CD14-positive monocyte (primary cell): ENCODE data around the gene TJAP1. TPM values are rescaled to one million over a fixed set of nuclear protein-coding genes. Genes with fewer than 3 reads are reported as not detected.

ENCODE experiments used
- DNase-seq, 3 donors: peaks; one replicate each; pipeline ENCODE4 v3.0.0-alpha.2; 2011 to 2022
- H2AFZ ChIP-seq: 2 replicates; pipeline ENCODE4 v1.6.0; 2012; ENCODE audit warnings: mild to moderate bottlenecking, low read depth, low read length, inconsistent platforms; ENCODE audit not compliant: insufficient read depth, poor library complexity, severe bottlenecking
- H3K27ac ChIP-seq, 2 donors: 1 replicate in 1 of 2; 2 replicates in 1 of 2; pipeline ENCODE4 v1.5.1; 2012 to 2013; ENCODE audit warnings: low read length in 2 of 2, control low read depth in 1 of 2, inconsistent platforms in 1 of 2, low read depth in 1 of 2, mild to moderate bottlenecking in 1 of 2
- H3K27me3 ChIP-seq, 2 donors: one replicate each; pipeline versions ENCODE4 v1.6.0 to v1.6.1; 2011 to 2013; ENCODE audit warnings: low read length in 2 of 2; ENCODE audit not compliant: control insufficient read depth in 2 of 2, insufficient read depth in 2 of 2
- H3K36me3 ChIP-seq, 2 donors: replicated peaks in 1 of 2; 1 replicate in 1 of 2; 2 replicates in 1 of 2; pipeline versions ENCODE4 v1.5.1 to v1.6.1; 2012 to 2013; ENCODE audit warnings: low read length in 2 of 2, control low read depth in 1 of 2, inconsistent platforms in 1 of 2, mild to moderate bottlenecking in 1 of 2; ENCODE audit not compliant: insufficient read depth in 2 of 2, control insufficient read depth in 1 of 2
- H3K4me1 ChIP-seq, 2 donors: 1 replicate in 1 of 2; 2 replicates in 1 of 2; pipeline versions ENCODE4 v1.5.1 to v1.6.1; 2012 to 2013; ENCODE audit warnings: low read length in 2 of 2, control low read depth in 1 of 2, inconsistent platforms in 1 of 2, mild to moderate bottlenecking in 1 of 2, moderate library complexity in 1 of 2; ENCODE audit not compliant: insufficient read depth in 2 of 2, control insufficient read depth in 1 of 2
- H3K4me2 ChIP-seq: replicated peaks from 2 replicates; pipeline ENCODE3; 2012; ENCODE audit warnings: low read length, moderate library complexity, mild to moderate bottlenecking; ENCODE audit not compliant: poor library complexity, severe bottlenecking; ENCODE audit errors: extremely low read depth
- H3K4me3 ChIP-seq, 3 experiments: fragments of 200-600 bp in 1 of 3; sonication (generic) in 1 of 3; replicated peaks in 1 of 3; 1 replicate in 2 of 3; 2 replicates in 1 of 3; pipeline ENCODE4 v1.5.1; 2011 to 2013; ENCODE audit warnings: low read length in 3 of 3, mild to moderate bottlenecking in 3 of 3, control low read depth in 2 of 3, low read depth in 2 of 3, inconsistent platforms in 1 of 3, moderate library complexity in 1 of 3
- H3K79me2 ChIP-seq: 2 replicates; pipeline ENCODE4 v1.6.0; 2012; ENCODE audit warnings: mild to moderate bottlenecking, control low read depth, inconsistent platforms, low read length, moderate library complexity; ENCODE audit not compliant: insufficient read depth
- H3K9ac ChIP-seq: 2 replicates; pipeline ENCODE4 v1.6.0; 2017; ENCODE audit warnings: low read length, mild to moderate bottlenecking; ENCODE audit not compliant: insufficient read depth, poor library complexity, severe bottlenecking
- H3K9me3 ChIP-seq, 2 donors: replicated peaks in 1 of 2; 1 replicate in 1 of 2; 2 replicates in 1 of 2; pipeline versions ENCODE4 v1.5.1 to v1.6.1; 2012 to 2013; ENCODE audit warnings: low read length in 2 of 2, control low read depth in 1 of 2; ENCODE audit not compliant: control insufficient read depth in 1 of 2, insufficient read depth in 1 of 2
- H4K20me1 ChIP-seq: 2 replicates; pipeline ENCODE4 v1.6.0; 2012; ENCODE audit warnings: mild to moderate bottlenecking, low read length, control low read depth, moderate library complexity; ENCODE audit not compliant: insufficient read depth
- H3K27ac Mint-ChIP-seq, 7 donors: one replicate each; pipeline ENCODE4 v1.8.0; 2020; ENCODE audit warnings: mild to moderate bottlenecking in 7 of 7, mixed read lengths in 7 of 7, moderate library complexity in 6 of 7, inconsistent platforms in 2 of 7
- H3K27me3 Mint-ChIP-seq, 3 donors: one replicate each; pipeline ENCODE4 v1.8.0; 2021 to 2022; ENCODE audit warnings: low read depth in 3 of 3, mild to moderate bottlenecking in 3 of 3, mixed read lengths in 3 of 3, moderate library complexity in 3 of 3, inconsistent platforms in 1 of 3
- H3K36me3 Mint-ChIP-seq, 2 donors: one replicate each; pipeline ENCODE4 v1.8.0; 2020; ENCODE audit warnings: mixed read lengths in 2 of 2, inconsistent platforms in 1 of 2, mild to moderate bottlenecking in 1 of 2
- H3K4me1 Mint-ChIP-seq: one replicate; pipeline ENCODE4 v1.8.0; 2020; ENCODE audit warnings: mild to moderate bottlenecking, mixed read lengths
- H3K4me3 Mint-ChIP-seq, 2 donors: one replicate each; pipeline ENCODE4 v1.8.0; 2020; ENCODE audit warnings: mild to moderate bottlenecking in 2 of 2, mixed read lengths in 2 of 2, moderate library complexity in 1 of 2
- H3K9me3 Mint-ChIP-seq, 7 donors: one replicate each; pipeline ENCODE4 v1.8.0; 2020 to 2022; ENCODE audit warnings: mixed read lengths in 7 of 7, mild to moderate bottlenecking in 6 of 7, moderate library complexity in 6 of 7, inconsistent platforms in 2 of 7
- WGBS: methylation state at CpG from one replicate; pipeline ENCODE4 v1.1.5; 2013; ENCODE audit warnings: missing lambda C conversion rate; ENCODE audit not compliant: insufficient coverage; 5-methylcytosine and 5-hydroxymethylcytosine counted together
- intact Hi-C, 2 donors: fragments of 100-400 bp; cut with micrococcal nuclease; formaldehyde crosslinking; loops; one replicate each; pipeline versions ENCODE4 v1.15.0 to v1.15.1; 2023
- polyA plus RNA-seq, 3 donors: library from polyadenylated mRNA; depleted of rRNA in 1 of 3; unstranded in 2 of 3; stranded (reverse) in 1 of 3; fragments of 300-500 nt in 2 of 3; fragments of >200 nt in 1 of 3; fragmentation: Illumina TruSeq in 2 of 3; gene quantifications; 1 replicate in 2 of 3; 2 replicates in 1 of 3; pipeline ENCODE4 v1.2.3, GENCODE V29; 2012 to 2021
- TF ChIP-seq, protein P1 (sequence below): fragments of 200-600 bp; IDR thresholded peaks from one replicate; pipeline ENCODE4 v1.8.0; 2022; ENCODE audit warnings: antibody characterized with exemption, mild to moderate bottlenecking

The TJAP1 gene
- polyA plus RNA-seq, 3 donors, result 3.2 to 43.4 (median 3.2) TPM

DNA sequence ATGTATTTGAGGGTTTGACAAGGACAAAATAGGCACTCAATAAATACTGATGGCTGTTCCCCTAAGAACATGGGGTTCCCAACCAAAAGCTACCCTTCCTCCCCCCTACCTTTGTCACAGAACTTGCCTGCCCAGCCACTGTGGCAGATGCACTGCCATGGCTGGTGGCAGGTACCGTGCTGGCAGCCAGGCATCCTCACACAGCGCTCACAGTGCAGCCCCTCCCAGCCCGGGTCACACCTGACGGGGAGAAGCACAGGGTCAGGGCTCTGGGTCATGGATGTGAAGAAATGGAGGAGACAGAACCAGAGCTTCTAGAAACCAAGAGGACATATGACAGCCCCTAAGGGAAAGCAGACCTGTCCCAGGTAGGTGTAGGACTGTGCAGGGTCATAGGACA lies 24.5 kb upstream of the TJAP1 start:
- Histone ChIP-seq H3K4me2 (no peak overlapping the region), H2AFZ (no peak overlapping the region), H4K20me1 (no peaks in the 10 kb centered on the region), H3K4me1 (peaks cover 12 to 20% of the 10 kb centered on the region in 2 donors), H3K27me3 (peaks cover 17 to 33% of the 10 kb centered on the region in 2 donors), H3K79me2 (no peaks in the 10 kb centered on the region), H3K9me3 (no peaks in the 10 kb centered on the region), H3K27ac (no peak overlapping the region), H3K36me3 (peaks cover 46 to 55% of the 10 kb centered on the region in 2 donors), H3K9ac (no peak overlapping the region), H3K4me3 (no peak overlapping the region)
- Mint-ChIP-seq H3K4me3 (no peak overlapping the region), H3K27me3 (peaks cover 33 to 39% (median 34%) of the 10 kb centered on the region in 3 donors), H3K9me3 (peaks cover 0 to 25% (median 8%) of the 10 kb centered on the region in 7 donors), H3K27ac (no peak overlapping the region), H3K4me1 (peaks cover 14% of the 10 kb centered on the region), H3K36me3 (peaks cover 63 to 65% of the 10 kb centered on the region in 2 donors)
- TF ChIP-seq, protein P1, sequence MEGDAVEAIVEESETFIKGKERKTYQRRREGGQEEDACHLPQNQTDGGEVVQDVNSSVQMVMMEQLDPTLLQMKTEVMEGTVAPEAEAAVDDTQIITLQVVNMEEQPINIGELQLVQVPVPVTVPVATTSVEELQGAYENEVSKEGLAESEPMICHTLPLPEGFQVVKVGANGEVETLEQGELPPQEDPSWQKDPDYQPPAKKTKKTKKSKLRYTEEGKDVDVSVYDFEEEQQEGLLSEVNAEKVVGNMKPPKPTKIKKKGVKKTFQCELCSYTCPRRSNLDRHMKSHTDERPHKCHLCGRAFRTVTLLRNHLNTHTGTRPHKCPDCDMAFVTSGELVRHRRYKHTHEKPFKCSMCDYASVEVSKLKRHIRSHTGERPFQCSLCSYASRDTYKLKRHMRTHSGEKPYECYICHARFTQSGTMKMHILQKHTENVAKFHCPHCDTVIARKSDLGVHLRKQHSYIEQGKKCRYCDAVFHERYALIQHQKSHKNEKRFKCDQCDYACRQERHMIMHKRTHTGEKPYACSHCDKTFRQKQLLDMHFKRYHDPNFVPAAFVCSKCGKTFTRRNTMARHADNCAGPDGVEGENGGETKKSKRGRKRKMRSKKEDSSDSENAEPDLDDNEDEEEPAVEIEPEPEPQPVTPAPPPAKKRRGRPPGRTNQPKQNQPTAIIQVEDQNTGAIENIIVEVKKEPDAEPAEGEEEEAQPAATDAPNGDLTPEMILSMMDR, result no peak
- WGBS, result 100% methylated on average over 2 of the region's 4 CpGs
- DNase-seq, result no peak
- intact Hi-C loops, result no loop called here

DNA sequence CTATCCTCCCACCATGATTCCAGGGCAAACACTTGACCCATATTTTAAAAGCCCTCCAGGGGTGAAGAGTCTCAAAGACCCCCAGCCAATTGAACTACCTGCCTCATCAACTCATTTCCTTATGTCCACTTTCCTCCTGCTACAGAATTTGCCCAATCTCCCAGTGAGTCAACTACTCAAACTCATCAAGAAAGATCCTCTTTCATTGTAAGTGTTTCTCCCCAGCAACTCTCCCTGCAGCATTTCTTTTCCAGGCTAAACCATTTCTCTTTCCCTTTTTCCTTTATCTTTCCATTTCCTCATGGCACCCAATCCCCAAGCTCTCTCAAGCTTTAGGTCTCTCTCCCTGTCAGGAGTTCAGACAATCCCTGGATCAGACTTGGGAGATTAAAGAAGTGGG lies 23.5 kb upstream of the TJAP1 start:
- Histone ChIP-seq H2AFZ (no peak overlapping the region), H3K79me2 (no peaks in the 10 kb centered on the region), H3K36me3 (peaks cover 36 to 46% of the 10 kb centered on the region in 2 donors), H3K4me2 (no peak overlapping the region), H3K27ac (no peak overlapping the region), H3K9me3 (no peaks in the 10 kb centered on the region), H3K9ac (no peak overlapping the region), H4K20me1 (no peaks in the 10 kb centered on the region), H3K4me1 (peaks cover 12 to 20% of the 10 kb centered on the region in 2 donors), H3K4me3 (no peak overlapping the region), H3K27me3 (peaks cover 17 to 33% of the 10 kb centered on the region in 2 donors)
- Mint-ChIP-seq H3K4me3 (peak overlapping the region; percentile 28 to 89), H3K36me3 (peaks cover 55% of the 10 kb centered on the region in 2 donors), H3K27me3 (peaks cover 36 to 41% (median 41%) of the 10 kb centered on the region in 3 donors), H3K27ac (peak overlapping the region in 2 of 7 donors; percentile 1 to 2), H3K9me3 (peaks cover 0 to 25% (median 8%) of the 10 kb centered on the region in 7 donors), H3K4me1 (peaks cover 14% of the 10 kb centered on the region)
- DNase-seq, result no peak
- TF ChIP-seq, protein P1, result no peak
- intact Hi-C loops, result loop anchor here (1.0 to 2.0 kb wide), 2 partner anchors 52 to 53 kb away; no protein-coding TSS in a partner anchor
